NOMO-1 treated with DMSO at 0.1 percent for 48 hours (cell line): Measurements from ENCODE around the gene SCFD1.
"Not testable (repeated sequence)": the region's sequence is repeated elsewhere in the genome, so short reads cannot be mapped to it uniquely, and the experiment has no call there.

ENCODE experiments used
- DNase-seq: peaks from one replicate; lab custom pipeline; 2025; ENCODE audit not compliant: unreplicated experiment; lab: John Stamatoyannopoulos, UW

Gene SCFD1

DNA sequence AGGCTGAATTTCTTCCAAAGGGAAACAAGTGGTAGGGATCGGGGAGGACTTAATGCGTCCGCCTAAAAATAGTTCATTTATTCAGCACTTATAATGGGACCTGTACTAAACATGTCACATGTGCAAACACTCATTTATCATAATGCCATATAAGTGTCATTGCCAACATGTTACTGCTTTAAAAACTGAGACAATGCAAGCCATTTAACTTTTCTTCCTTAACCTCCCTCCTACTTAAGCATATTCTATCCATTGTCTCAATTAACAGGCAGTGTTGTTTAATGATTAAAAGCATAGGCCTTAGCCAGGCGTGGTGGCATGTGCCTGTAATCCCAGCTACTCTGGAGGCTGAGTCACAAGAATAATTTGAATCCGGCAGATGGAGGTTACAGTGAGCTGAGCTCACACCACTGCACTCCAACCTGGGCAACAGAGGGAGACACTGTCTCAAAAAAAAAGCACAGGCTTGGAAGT, 13.5 kb upstream of the SCFD1 start:
- no peak for DNase-seq

DNA sequence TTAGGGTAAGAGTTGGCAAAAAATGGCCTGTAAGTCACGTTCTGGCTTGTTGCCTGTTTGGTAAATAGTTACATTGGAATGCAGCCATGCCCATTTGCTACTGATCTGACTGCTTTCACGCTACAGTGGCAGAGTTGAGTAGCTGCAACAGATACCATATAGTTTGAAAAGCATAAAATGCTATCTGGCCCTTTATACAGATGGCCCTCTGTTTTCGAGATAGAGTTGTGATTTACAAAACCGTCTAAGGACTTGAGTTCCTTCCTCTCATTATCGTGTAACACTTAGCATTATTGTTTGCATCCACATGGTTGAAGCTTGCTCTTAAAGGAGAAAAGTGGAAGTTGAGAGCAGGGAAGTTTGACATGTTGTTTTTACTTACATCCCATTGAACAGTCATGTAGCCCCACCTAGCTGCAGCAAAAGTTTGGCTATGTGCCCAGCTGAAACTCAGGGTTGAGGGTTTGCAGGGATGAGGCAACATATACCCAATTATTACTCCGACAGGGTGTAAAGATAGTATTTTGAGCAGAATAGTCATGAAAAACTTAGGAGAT, 11.3 kb upstream of the SCFD1 start:
- peak; percentile 90 for DNase-seq

DNA sequence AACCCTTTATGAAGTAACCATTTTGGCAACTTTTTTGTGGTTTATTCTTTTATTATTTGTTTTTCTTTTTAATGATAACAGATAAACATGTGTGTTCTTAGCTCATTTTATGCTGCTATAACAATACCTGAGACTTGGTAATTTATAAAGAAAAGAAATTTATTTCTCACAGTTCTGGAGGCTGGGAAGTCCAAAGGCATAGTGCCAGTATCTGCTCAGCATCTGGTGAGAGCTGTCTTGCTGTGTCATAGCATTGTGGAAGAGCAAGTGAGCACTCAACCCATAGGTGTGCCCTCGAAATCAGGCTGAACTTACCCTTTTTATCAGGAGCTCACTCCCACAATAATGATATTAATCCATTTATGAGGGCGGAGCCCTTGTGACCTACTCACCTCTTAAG, 8.0 kb upstream of the SCFD1 start:
- no peak for DNase-seq

DNA sequence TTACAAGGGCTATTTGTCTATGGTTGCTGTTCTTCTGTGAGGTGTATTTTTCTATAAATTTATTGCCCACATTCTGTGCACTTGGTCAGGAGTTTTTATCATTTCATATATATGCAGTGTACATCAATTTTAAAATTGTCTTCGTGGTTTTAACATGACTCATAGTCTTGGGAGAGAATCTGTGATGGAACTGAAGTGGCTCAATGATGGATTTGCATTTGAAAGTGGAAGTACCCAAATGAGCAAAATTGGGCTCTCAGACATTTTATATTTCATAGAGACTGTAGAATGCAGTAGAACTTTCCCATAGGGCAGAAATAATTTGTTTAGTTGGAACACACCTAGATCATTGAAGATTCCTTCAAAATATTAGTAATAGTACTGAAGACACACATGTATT, 1.9 kb upstream of the SCFD1 start:
- peak; percentile 82 for DNase-seq

DNA sequence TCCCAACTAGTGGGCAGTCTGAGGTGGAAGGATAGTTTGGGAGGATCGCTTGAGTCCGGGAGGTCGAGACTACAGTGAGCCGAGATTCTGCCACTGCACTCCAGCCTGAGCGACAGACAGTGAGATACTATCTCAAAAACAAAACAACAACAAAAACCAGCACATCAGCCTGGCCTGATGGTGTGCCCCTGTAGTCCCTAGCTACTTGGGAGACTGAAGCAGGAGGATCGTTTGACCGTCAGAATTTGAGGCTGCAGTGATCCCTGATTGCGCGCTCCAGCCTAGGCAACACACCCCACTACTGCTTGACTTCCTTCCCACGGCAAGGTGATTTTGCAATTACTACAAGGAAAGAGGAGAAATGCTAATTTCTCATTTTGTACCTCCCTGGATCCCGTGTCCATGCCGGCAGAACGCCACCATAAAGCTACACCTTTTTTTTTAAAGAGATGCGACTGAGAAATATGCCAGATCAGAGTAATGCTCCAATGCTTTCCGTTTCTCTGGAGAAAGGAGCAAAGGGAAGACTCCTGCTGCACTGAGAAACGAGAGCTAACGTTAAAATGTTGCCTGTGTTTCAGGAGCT, 672 bp upstream of the SCFD1 start:
- DNase-seq = peak; percentile 32

DNA sequence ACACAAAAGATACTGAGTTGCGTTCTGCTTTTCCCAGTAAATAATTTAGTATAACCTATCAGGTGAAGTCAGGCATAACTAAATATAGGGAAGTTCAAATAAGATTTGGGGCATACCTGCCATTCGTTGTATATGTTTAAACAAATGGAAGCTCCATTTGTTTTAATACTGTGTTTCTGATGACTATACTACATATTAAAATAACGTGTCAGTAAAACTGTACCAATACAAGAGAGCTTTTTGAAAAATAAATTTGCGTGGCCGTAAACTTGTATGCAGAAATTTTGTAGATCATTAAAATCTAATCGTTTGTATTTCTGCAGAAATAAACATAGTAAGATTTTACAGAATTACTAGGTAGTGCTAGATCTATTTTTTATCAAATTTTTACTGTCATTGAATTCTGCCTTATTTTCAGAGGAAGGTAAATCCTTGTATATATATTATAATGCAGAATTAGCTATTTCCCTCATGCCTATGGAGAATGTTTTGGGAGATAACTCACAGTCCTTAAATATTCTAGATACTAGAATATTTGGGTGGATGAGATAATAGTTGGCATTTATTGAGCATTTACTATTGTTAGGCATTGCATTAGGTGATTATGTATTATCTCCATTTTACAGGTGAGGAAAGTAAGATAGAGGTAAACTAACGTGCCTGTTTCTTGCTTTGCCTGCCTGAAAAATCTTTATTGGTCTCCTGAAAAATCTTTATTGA, 1.5 kb downstream of the SCFD1 start:
- no peak for DNase-seq

DNA sequence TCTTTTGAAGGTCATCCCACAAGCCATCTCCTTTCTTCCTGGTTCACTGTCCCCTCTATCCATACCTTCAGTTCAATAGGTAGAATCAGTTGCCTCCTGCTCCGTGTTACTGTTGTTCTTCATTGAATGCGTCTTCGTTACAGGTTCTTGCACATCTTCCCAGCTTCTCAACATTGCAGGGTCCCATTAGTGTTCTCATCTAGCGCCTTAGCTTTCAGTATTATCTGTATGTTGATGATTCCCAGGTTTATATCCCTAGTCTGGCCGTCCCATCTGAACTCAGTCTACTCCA, 2.0 kb downstream of the SCFD1 start:
- DNase-seq = no peak

DNA sequence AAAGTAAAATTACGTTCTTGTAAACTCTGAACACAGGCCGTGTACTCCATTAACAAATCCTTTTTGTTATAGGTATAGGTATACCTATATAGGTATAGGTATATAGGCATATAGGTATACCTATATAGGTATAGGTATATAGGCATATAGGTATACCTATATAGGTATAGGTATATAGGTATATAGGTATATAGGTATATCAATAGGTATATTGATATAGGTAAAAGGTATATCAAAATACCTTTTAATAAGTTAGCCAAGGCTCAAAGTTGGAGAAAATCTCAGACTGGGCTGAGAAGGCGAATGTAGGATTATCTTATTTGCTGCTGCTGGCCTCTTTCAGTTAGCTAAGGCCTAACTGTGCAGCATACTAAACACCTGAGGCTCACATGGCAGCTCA, 3.4 kb downstream of the SCFD1 start:
- no peak for DNase-seq

DNA sequence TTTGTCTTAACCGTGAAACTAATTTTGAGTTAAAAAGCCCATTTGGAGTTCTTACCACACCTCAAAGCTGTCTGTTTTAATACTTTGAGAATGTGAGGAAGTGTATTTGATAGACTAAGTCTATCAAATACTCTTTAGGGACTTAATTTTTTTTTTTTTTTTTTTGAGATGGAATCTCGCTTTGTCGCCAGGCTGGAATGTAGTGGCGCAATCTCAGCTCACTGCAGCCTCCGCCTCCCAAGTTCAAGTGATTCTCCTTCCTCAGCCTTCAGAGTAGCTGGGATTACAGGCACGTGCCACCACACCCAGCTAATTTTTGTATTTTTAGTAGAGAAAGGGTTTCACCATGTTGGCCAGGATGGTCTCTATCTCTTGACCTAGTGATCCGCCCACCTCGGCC, 7.3 kb downstream of the SCFD1 start:
- not testable (repeated sequence) for DNase-seq

DNA sequence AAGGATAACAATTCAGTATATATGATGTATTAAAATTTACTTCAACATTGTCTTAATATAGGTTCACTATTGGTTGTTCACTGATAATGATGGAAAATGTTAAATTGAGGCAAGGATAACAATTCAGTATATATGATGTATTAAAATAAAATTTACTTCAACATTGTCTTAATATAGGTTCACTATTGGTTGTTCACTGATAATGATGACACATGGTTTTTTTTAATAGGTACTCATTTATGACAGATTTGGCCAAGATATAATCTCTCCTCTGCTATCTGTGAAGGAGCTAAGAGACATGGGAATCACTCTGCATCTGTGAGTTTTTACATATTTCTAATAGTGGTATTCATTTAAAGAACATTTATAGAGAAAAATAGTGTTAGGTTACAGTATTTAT, 8.1 kb downstream of the SCFD1 start:
- no peak for DNase-seq

DNA sequence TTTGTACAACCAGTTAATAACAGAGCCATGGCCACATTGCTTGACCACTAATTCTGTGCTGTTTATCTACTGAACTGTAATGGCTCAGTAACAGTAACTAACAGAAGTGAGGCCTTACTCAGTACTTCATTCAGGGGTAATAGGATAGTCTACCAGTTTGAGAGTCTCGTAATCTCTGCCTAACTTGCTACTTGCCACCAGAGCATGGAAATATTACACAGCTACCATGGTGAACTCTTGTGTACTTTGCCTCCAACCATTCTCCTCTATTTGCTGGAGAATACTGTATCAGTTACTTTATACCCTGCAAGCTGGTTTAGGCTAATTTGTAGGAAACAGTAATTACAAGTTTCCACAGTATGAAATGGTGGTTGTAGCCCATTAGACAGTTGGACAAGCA, 10.6 kb downstream of the SCFD1 start:
- no peak for DNase-seq

DNA sequence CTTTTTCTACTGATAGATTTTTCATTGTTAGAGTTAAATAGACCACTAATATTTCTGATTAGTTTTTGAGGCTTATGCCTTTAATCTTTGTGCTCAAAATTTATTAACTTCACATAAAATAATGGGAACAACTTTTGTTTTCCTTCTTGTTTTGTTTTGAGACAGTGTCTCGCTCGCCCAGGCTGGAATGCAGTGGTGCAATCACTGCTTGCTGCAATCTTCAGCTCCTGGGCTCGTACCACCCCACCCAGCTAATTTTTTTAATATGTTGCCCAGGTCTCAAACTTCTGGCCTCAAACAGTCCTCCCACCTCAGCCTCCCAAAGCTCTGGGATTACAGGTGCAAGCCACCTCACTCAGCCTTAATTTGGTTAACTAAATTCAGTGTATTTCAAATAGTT, 16.8 kb downstream of the SCFD1 start:
- DNase-seq = no peak

DNA sequence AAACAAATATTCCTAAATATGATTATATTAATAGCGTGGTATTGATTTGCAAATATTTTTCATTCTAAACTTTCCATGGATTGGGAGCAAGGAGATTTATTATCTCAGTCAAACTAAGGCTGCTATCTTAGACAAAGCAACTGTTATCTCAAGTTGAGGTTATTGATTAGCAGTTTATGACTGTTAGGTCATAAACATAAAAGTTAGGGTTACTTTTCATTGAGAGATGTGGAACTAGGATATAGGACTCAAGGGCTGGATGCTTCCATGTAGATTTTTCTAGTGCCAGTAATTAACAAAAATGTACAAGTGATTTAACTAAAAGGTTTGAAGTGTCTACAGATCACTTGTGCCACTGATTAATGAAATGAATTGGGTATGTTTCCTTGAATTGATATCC, 19.1 kb downstream of the SCFD1 start:
- DNase-seq = no peak

DNA sequence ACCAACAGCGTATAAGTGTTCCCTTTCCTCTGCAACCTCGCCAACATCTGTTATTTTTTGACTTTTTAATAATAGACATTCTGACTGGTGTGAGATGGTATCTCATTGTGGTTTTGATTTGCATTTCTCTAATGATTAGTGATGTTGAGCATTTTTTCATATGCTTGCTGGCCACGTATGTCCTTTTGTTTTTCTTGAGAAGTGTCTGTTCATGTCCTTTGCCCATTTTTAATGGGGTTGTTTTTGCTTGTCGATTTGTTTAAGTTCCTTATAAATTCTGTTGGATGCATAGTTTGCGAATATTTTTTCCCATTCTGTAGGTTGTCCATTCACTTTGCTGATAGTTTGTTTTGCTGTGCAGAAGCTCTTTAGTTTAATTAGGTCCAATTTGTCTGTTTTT, 22.3 kb downstream of the SCFD1 start:
- DNase-seq = not testable (repeated sequence)

DNA sequence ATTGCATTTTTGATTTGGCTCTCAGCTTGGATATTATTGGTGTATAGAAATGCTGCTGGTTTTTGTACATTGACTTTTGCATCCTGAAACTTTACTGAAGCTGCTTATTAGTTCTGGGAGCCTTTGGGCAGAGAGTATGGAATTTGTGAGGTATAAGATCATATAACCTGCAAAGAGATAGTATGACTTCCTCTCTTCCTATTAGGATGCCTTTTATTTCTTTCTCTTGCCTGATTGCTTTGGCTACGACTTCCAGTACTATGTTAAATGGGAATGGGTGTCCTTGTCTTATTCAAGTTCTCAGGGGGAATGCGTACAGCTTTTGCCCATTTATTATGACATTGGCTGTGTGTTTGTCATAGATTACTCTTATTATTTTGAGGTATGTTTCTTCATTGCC, 23.5 kb downstream of the SCFD1 start:
- DNase-seq = no peak

DNA sequence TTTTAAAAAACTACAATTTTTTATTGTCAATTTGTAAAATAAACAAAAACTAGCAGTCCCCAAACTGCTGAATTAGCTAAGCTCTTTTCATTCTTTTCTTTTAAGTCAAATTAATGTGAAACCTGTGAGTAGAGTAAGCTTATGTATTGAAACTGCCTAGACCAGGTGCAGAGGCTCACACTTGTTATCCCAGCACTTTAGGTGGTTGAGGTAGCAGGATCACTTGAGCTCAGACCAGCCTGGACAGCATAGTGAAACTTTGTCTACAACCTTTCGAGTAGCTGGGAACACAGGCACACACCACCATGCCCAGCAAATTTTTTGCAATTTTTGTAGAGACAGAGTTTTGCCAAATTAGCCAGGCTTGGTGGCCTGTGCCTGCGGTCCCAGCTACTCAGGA, 26.4 kb downstream of the SCFD1 start:
- no peak for DNase-seq

DNA sequence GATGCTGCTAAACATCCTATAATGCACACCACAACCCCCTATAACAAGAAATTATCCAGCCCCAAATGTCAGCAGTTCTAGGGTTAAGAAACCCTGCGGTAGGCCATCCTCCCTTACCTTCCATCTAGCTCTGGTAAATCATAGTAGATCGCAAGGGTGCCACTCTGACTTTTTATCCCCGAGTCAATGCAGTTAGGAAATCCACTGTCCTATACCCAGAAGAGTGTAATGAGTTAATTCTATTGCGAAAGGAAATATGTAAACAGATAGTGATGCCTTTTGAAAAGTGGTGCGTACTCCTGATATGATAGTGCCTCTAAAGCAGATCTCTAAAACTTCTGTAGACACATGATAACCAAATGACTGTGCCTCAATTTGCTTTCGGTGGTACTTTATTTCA, 29.8 kb downstream of the SCFD1 start:
- no peak for DNase-seq

DNA sequence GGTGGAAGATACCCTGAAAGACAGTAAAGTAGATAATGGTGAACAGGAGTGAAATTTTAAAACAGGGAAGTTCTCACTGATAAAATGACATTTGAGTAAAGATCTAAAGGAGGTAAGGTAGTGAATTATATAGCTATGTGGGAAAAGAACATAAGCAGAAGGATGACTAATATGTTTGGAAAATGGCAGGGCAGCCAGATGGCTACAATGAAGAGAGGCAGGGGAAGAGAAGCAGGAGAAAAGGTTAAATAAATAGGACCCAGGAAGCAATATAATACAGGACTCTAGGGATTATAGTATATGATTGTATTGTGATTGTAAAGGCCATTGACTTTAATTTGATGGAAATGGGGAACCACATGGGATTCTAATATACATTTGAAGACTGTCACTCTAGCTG, 33.0 kb downstream of the SCFD1 start:
- DNase-seq = no peak

DNA sequence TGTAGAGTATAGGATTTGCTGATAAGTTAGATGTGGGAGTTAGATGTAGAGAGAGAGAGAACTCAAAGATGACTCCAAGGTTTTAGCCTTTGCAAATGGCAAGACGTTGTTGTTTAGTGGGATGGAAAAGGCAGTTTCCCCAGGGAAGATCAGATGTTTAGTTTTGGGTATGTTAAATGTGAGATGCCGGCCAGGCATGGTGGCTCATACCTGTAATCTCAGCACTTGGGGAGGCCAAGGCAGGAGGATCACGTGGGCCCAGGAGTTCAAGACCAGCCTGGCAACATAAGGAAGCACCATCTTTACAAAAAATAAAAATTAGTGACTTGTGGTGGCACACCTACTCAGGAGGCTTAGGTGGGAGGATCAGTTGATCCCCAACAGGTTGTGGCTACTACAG, 33.5 kb downstream of the SCFD1 start:
- DNase-seq = no peak

DNA sequence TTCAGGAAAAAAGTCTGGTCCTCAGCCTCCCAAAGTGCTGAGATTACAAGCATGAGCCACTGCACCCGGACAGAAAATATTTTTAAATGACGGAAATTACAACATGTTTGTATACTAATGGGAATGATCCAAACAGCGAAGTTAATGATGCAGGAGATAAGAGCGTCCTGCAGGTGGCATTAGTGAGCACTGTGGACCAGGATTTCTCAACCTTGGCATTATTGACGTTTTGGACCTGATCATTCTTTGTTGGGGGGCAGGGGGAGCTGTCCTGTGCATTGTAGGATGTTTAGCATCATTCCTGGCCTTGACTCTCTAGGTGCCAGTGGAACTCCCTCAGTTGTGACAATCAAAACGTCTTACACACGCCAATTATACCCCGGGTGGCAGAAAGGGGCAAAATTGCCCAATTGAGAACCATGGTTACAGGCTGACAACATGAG, 34.1 kb downstream of the SCFD1 start:
- peak; percentile 27 for DNase-seq

DNA sequence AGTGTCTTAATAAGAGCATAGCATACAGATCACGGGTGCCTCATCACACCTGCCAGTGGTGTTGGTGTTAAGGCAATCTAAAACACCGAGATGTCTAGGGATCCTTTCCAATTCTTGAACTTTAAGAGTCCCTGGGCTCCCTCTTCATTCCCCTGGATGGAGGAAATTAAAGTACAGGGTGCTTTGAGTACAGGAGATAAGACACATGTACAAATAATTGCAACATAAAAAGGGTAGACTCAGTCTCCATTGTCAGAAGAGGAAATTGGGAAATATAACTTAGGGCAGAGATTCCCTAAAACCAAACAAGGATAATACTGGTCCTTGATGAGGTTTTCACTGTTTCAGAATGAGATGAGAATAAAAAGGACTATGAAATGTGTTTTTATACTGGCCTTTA, 34.9 kb downstream of the SCFD1 start:
- no peak for DNase-seq

DNA sequence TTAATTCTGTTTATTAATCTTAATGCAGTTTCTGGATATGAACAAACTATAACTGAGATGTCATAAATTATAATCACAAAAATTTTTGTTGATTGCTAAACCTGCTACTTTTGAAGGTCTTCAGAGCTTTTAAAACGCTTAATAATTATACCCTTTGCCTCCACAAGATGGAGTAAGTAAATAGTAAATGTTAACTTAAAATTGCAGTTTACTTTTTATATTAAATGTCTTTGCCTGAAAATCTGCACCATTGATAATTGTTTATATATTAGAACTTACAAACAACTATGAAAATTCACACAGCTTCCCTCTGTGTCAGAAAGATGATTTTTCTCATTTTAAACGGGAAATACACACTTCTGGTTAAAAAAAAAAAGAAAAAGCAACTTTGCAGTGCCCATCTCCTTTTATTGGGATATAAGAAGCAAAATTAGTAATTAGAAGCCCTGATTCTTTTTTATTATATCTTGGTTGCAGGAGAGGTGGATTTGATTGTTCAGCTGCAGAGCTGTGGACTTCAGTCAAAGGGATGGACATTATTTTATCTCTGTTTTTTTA, 35.6 kb downstream of the SCFD1 start:
- no peak for DNase-seq

DNA sequence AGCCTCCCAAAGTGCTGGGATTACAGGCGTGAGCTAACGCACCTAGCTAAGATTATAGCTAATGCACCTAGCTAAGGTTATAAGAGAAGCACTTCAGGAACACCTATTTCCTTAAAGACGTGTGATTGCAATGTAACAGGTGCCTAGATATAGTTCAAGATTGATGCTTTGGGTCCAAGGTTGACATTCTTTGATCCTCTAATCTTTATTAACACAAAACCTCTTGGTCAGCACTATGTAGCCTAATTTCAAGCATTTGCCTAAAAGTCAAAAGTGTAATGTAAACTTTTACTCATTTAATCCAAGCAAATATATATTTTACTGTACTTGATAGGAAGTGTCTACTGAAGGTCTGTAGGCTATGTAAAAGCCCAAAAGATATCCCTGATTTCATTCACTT, 36.5 kb downstream of the SCFD1 start:
- no peak for DNase-seq
